Neural cell (in vitro differentiated cells): ENCODE measurements around the gene GIMAP2. TPM values are rescaled to one million over a fixed set of nuclear protein-coding genes. Genes with fewer than 3 reads are reported as not detected.

Experiments
- H2AFZ ChIP-seq: fragments of 200-600, 300-800 bp; sonication (generic), shearing (Covaris generic); 2 replicates; pipeline ENCODE4 v1.6.0; 2014; ENCODE audit warnings: low read depth, mild to moderate bottlenecking, antibody characterized with exemption, low read length, moderate library complexity
- H3F3A ChIP-seq: fragments of 200-600 bp; shearing (Covaris generic); 2 replicates; pipeline ENCODE4 v1.6.1; 2016; ENCODE audit warnings: mild to moderate bottlenecking, moderate library complexity, mixed read lengths, antibody characterized with exemption, low read length; ENCODE audit not compliant: insufficient read depth, poor library complexity, severe bottlenecking
- H3K27ac ChIP-seq: fragments of 200-600, 300-800 bp; sonication (generic), shearing (Covaris generic); 2 replicates; pipeline ENCODE4 v1.5.1; 2014; ENCODE audit warnings: mild to moderate bottlenecking, low read length, moderate library complexity
- H3K27me3 ChIP-seq: fragments of 300-800, 200-600 bp; sonication (generic), shearing (Covaris generic); 2 replicates; pipeline ENCODE4 v1.6.0; 2014; ENCODE audit warnings: mild to moderate bottlenecking, low read depth, low read length, moderate library complexity; ENCODE audit not compliant: insufficient read depth
- H3K36me3 ChIP-seq: fragments of 300-800, 200-600 bp; sonication (generic), shearing (Covaris generic); 2 replicates; pipeline ENCODE4 v1.5.1; 2014; ENCODE audit warnings: mild to moderate bottlenecking, antibody characterized with exemption, low read length, moderate library complexity; ENCODE audit not compliant: insufficient read depth
- H3K4me2 ChIP-seq: fragments of 300-800, 200-600 bp; sonication (generic), shearing (Covaris generic); 2 replicates; pipeline ENCODE4 v1.6.0; 2014; ENCODE audit warnings: mild to moderate bottlenecking, low read length
- H3K4me3 ChIP-seq: fragments of 300-800, 200-600 bp; sonication (generic), shearing (Covaris generic); 2 replicates; pipeline ENCODE4 v1.5.1; 2014; ENCODE audit warnings: mild to moderate bottlenecking, low read length, moderate library complexity
- H3K79me2 ChIP-seq: fragments of 200-600 bp; shearing (Covaris generic); replicated peaks from 2 replicates; pipeline ENCODE4 v1.6.0; 2014; ENCODE audit warnings: mild to moderate bottlenecking, low read length, moderate library complexity; ENCODE audit not compliant: insufficient read depth
- H3K9ac ChIP-seq: fragments of 300-800, 200-600 bp; sonication (generic), shearing (Covaris generic); 2 replicates; pipeline ENCODE4 v1.6.1; 2016; ENCODE audit warnings: mild to moderate bottlenecking, low read length, mixed read lengths
- H3K9me2 ChIP-seq: fragments of 200-600 bp; shearing (Covaris generic); 2 replicates; pipeline ENCODE4 v1.6.1; 2016; ENCODE audit warnings: mild to moderate bottlenecking, low read length, mixed read lengths; ENCODE audit not compliant: insufficient read depth
- H3K9me3 ChIP-seq: fragments of 200-600, 300-800 bp; sonication (generic), shearing (Covaris generic); 2 replicates; pipeline ENCODE4 v1.6.1; 2016; ENCODE audit warnings: mild to moderate bottlenecking, mixed run types, low read length, moderate library complexity, mixed read lengths
- H4K20me1 ChIP-seq: fragments of 200-600 bp; shearing (Covaris generic); 2 replicates; pipeline ENCODE4 v1.6.1; 2016; ENCODE audit warnings: mild to moderate bottlenecking, mixed run types; ENCODE audit not compliant: insufficient read depth
- EP300 ChIP-seq: fragments of 450-650 bp; conservative IDR thresholded peaks from 2 replicates; pipeline ENCODE4 v1.6.1; 2014; ENCODE audit warnings: antibody characterized with exemption, mild to moderate bottlenecking, moderate library complexity; ENCODE audit not compliant: poor library complexity, severe bottlenecking
- EZH2 ChIP-seq: fragments of 200-600, 300-800 bp; shearing (Covaris generic), sonication (generic); IDR thresholded peaks from 2 replicates; pipeline ENCODE4 v1.6.1; 2014; ENCODE audit warnings: antibody characterized with exemption, low read length, borderline replicate concordance, mild to moderate bottlenecking; ENCODE audit not compliant: insufficient read depth, poor library complexity, severe bottlenecking
- MXI1 ChIP-seq: fragments of 450-650 bp; conservative IDR thresholded peaks from 2 replicates; pipeline ENCODE4 v1.6.1; 2014; ENCODE audit warnings: antibody characterized with exemption, mild to moderate bottlenecking; ENCODE audit not compliant: poor library complexity, severe bottlenecking
- POLR2AphosphoS5 ChIP-seq: IDR thresholded peaks from 2 replicates; pipeline ENCODE4 v1.6.1; 2012
- RAD21 ChIP-seq: fragments of 450-650 bp; conservative IDR thresholded peaks from 2 replicates; pipeline ENCODE4 v1.6.1; 2014; ENCODE audit warnings: antibody characterized with exemption, mild to moderate bottlenecking, moderate library complexity
- SMC3 ChIP-seq: fragments of 450-650 bp; conservative IDR thresholded peaks from 2 replicates; pipeline ENCODE4 v1.6.1; 2014; ENCODE audit warnings: antibody characterized with exemption, mild to moderate bottlenecking, moderate library complexity; ENCODE audit not compliant: poor library complexity
- TAF1 ChIP-seq: IDR thresholded peaks from 2 replicates; pipeline ENCODE4 v1.6.1; 2012; ENCODE audit warnings: low read depth
- polyA plus RNA-seq: library from polyadenylated mRNA; depleted of rRNA; stranded (reverse); fragments of >200 nt; gene quantifications from 2 replicates; pipeline ENCODE4 v1.2.3, GENCODE V29; 2014
- TF ChIP-seq, protein P1 (sequence below): fragments of 450-650 bp; IDR thresholded peaks from 2 replicates; pipeline ENCODE4 v1.5.1; 2014; ENCODE audit warnings: antibody characterized with exemption, mild to moderate bottlenecking, moderate library complexity; ENCODE audit not compliant: poor library complexity, severe bottlenecking
- TF ChIP-seq, protein P2 (sequence below): IDR thresholded peaks from 2 replicates; pipeline ENCODE4 v1.6.1; 2012; ENCODE audit warnings: borderline replicate concordance

The GIMAP2 gene
- polyA plus RNA-seq, 1 donor from 2014 or later: not detected

DNA sequence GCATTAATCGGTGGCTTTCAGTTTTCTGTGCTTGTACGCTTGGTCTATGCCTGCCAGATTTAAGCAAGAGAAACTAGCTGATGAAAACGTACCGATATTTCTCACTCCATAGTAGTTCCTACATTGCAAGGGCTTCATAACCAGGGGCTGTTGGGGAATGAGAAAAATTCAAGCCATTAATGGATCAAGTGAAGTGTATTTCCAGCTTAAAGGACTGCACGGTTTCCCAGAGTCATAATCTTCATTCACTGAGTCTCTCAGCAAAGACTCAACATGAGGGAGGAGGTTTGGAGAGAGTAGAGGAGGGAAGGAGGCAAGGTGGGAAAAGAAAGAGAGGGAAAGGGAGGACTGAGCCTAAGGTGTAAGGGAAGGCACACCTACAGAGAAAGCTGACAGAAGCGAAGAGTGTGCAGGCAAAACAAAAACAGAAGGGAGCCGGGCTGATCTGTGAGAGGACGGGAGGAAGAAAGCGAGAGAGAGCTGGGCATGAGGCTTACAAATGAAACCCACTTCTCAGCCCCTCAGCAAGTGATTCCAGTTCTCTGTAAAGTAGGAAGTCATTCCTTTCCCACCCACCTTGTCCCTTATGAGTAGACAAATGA, 625 bp downstream of the GIMAP2 start:
- H3K4me2 ChIP-seq: no peak overlapping the region
- no peak overlapping the region for H3K27ac ChIP-seq
- H3K9ac ChIP-seq: no peak overlapping the region
- H3K9me2 ChIP-seq: no peaks in the 10 kb centered on the region
- H3K27me3 ChIP-seq: no peaks in the 10 kb centered on the region
- no peaks in the 10 kb centered on the region for H3F3A ChIP-seq
- TF ChIP-seq EP300 (no peak), MXI1 (no peak)
- TF ChIP-seq, protein P1, sequence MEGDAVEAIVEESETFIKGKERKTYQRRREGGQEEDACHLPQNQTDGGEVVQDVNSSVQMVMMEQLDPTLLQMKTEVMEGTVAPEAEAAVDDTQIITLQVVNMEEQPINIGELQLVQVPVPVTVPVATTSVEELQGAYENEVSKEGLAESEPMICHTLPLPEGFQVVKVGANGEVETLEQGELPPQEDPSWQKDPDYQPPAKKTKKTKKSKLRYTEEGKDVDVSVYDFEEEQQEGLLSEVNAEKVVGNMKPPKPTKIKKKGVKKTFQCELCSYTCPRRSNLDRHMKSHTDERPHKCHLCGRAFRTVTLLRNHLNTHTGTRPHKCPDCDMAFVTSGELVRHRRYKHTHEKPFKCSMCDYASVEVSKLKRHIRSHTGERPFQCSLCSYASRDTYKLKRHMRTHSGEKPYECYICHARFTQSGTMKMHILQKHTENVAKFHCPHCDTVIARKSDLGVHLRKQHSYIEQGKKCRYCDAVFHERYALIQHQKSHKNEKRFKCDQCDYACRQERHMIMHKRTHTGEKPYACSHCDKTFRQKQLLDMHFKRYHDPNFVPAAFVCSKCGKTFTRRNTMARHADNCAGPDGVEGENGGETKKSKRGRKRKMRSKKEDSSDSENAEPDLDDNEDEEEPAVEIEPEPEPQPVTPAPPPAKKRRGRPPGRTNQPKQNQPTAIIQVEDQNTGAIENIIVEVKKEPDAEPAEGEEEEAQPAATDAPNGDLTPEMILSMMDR: no peak
- no peaks in the 10 kb centered on the region for H3K79me2 ChIP-seq
- H3K36me3 ChIP-seq: no peaks in the 10 kb centered on the region
- H2AFZ ChIP-seq: no peak overlapping the region
- H4K20me1 ChIP-seq: no peaks in the 10 kb centered on the region
- H3K9me3 ChIP-seq: peaks cover 2% of the 10 kb centered on the region
- H3K4me3 ChIP-seq: no peak overlapping the region

DNA sequence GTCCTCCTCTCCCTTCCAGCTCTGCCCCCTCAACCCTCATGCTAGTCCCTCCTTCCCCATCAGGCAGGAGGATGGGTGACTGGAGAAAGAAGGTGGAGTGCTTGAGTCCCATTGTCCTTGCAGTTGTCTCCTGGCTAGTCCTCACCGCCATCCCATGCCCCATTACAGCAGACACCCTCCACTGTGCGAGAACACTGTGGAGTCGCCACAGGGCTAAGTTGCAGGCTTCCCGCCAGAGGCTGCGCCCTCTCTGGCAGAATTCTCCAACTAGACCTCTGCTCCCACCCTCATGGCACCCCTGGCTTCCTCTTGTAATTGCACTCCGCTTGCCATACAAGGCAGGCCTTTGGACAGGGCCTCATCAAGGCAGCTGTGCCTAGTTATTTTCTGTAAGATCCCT, 3.1 kb downstream of the GIMAP2 start:
- no peak for TF ChIP-seq MXI1
- no peak for TF ChIP-seq EP300
- TF ChIP-seq, protein P1: no peak
- TF ChIP-seq POLR2AphosphoS5: no peak
- TF ChIP-seq, protein P2, sequence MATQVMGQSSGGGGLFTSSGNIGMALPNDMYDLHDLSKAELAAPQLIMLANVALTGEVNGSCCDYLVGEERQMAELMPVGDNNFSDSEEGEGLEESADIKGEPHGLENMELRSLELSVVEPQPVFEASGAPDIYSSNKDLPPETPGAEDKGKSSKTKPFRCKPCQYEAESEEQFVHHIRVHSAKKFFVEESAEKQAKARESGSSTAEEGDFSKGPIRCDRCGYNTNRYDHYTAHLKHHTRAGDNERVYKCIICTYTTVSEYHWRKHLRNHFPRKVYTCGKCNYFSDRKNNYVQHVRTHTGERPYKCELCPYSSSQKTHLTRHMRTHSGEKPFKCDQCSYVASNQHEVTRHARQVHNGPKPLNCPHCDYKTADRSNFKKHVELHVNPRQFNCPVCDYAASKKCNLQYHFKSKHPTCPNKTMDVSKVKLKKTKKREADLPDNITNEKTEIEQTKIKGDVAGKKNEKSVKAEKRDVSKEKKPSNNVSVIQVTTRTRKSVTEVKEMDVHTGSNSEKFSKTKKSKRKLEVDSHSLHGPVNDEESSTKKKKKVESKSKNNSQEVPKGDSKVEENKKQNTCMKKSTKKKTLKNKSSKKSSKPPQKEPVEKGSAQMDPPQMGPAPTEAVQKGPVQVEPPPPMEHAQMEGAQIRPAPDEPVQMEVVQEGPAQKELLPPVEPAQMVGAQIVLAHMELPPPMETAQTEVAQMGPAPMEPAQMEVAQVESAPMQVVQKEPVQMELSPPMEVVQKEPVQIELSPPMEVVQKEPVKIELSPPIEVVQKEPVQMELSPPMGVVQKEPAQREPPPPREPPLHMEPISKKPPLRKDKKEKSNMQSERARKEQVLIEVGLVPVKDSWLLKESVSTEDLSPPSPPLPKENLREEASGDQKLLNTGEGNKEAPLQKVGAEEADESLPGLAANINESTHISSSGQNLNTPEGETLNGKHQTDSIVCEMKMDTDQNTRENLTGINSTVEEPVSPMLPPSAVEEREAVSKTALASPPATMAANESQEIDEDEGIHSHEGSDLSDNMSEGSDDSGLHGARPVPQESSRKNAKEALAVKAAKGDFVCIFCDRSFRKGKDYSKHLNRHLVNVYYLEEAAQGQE: no peak
- no peak for TF ChIP-seq TAF1
- TF ChIP-seq RAD21: no peak
- no peak for TF ChIP-seq SMC3
- TF ChIP-seq EZH2: no peak
- H3K36me3 ChIP-seq: no peaks in the 10 kb centered on the region

More for the DNA sequence above, 3.1 kb downstream of the GIMAP2 start:
- no peaks in the 10 kb centered on the region for H3K27me3 ChIP-seq
- no peaks in the 10 kb centered on the region for H3F3A ChIP-seq
- no peaks in the 10 kb centered on the region for H3K9me3 ChIP-seq
- H3K79me2 ChIP-seq: no peaks in the 10 kb centered on the region
- H4K20me1 ChIP-seq: no peaks in the 10 kb centered on the region
- H2AFZ ChIP-seq: no peak overlapping the region
- no peak overlapping the region for H3K4me3 ChIP-seq
- H3K4me2 ChIP-seq: no peak overlapping the region
- H3K27ac ChIP-seq: no peak overlapping the region
- no peaks in the 10 kb centered on the region for H3K9me2 ChIP-seq
- no peak overlapping the region for H3K9ac ChIP-seq
